PC-3 (cell line): ENCODE data around the gene FAR1. TPM values are rescaled to one million over a fixed set of nuclear protein-coding genes. Genes with fewer than 3 reads are reported as not detected.

ENCODE experiments used
- ATAC-seq: fragments of 200-7000 bp; cut with Tn5 transposase; 2 replicates; pipeline ENCODE4 v1.9.1; 2020; ENCODE audit warnings: mild to moderate bottlenecking, moderate library complexity
- BruUV-seq: library from RNA; stranded (reverse); fragments of 400-500 nt; replicated peaks from 2 replicates; lab custom pipeline; 2021; lab: Mats Ljungman, UMichigan
- CTCF ChIA-PET: fragments of 300-600 bp; sonication (Branson Sonifier 250); formaldehyde crosslinking; loops from one replicate; lab custom pipeline; 2022; ENCODE audit warnings: antibody characterized with exemption; lab: Charles Lee
- POLR2A ChIA-PET: fragments of 300-600 bp; sonication (Branson Sonifier 250); formaldehyde crosslinking; loops from one replicate; lab custom pipeline; 2022; ENCODE audit warnings: antibody characterized with exemption; ENCODE audit not compliant: unreplicated experiment; lab: Charles Lee
- DNase-seq: peaks from one replicate; pipeline ENCODE4 v3.0.0-alpha.2; 2015
- H2AFZ ChIP-seq: fragments of 300-600 bp; sonication (generic); 2 replicates; pipeline ENCODE4 v1.6.0; 2016; ENCODE audit warnings: antibody characterized with exemption, low read length
- H3F3A ChIP-seq: fragments of 300-600 bp; sonication (generic); one replicate; pipeline ENCODE4 v1.6.0; 2017; ENCODE audit warnings: antibody characterized with exemption, low read length, control low read depth, mild to moderate bottlenecking; ENCODE audit not compliant: unreplicated experiment
- H3K27ac ChIP-seq: fragments of 300-600 bp; sonication (generic); 2 replicates; pipeline ENCODE4 v1.5.1; 2016; ENCODE audit warnings: mild to moderate bottlenecking, low read length
- H3K27me3 ChIP-seq: fragments of 300-600 bp; sonication (generic); 2 replicates; pipeline ENCODE4 v1.6.1; 2016; ENCODE audit warnings: low read length, mixed read lengths
- H3K36me3 ChIP-seq: fragments of 300-600 bp; sonication (generic); 2 replicates; pipeline ENCODE4 v1.6.1; 2016; ENCODE audit warnings: low read depth, mixed run types, low read length, mixed read lengths
- H3K4me1 ChIP-seq: fragments of 300-600 bp; sonication (generic); 2 replicates; pipeline ENCODE4 v1.5.1; 2016; ENCODE audit warnings: low read length; ENCODE audit not compliant: insufficient read depth
- H3K4me2 ChIP-seq: fragments of 300-600 bp; sonication (generic); 2 replicates; pipeline ENCODE4 v1.6.0; 2016; ENCODE audit warnings: low read length
- H3K4me3 ChIP-seq: fragments of 300-600 bp; sonication (generic); 2 replicates; pipeline ENCODE4 v1.5.1; 2016; ENCODE audit warnings: mild to moderate bottlenecking, low read length, mixed read lengths
- H3K79me2 ChIP-seq: fragments of 300-600 bp; sonication (generic); 2 replicates; pipeline ENCODE4 v1.6.1; 2017; ENCODE audit warnings: low read length, mixed read lengths
- H3K9ac ChIP-seq: fragments of 300-600 bp; sonication (generic); 2 replicates; pipeline ENCODE4 v1.6.0; 2016; ENCODE audit warnings: mild to moderate bottlenecking, low read length
- H3K9me2 ChIP-seq: fragments of 300-600 bp; sonication (generic); replicated peaks from 2 replicates; pipeline ENCODE4 v1.6.1; 2016; ENCODE audit warnings: mixed run types, low read length, mixed read lengths
- H3K9me3 ChIP-seq: fragments of 300-600 bp; sonication (generic); 2 replicates; pipeline ENCODE4 v1.6.1; 2016; ENCODE audit warnings: low read length, mixed read lengths
- H4K20me1 ChIP-seq: fragments of 300-600 bp; sonication (generic); 2 replicates; pipeline ENCODE4 v1.6.1; 2016; ENCODE audit warnings: low read length, mixed read lengths
- CTCF ChIP-seq: fragments of 300-600 bp; sonication (generic); conservative IDR thresholded peaks from 2 replicates; pipeline ENCODE4 v1.5.1; 2017; ENCODE audit warnings: antibody characterized with exemption, low read depth, mild to moderate bottlenecking, low read length
- EZH2 ChIP-seq: fragments of 300-600 bp; sonication (generic); IDR thresholded peaks from one replicate; pipeline ENCODE4 v1.6.1; 2017; ENCODE audit warnings: antibody characterized with exemption, mild to moderate bottlenecking, low read length; ENCODE audit not compliant: unreplicated experiment
- EZH2phosphoT487 ChIP-seq: fragments of 300-600 bp; sonication (generic); IDR thresholded peaks from 2 replicates; pipeline ENCODE4 v1.6.1; 2018; ENCODE audit warnings: mild to moderate bottlenecking, antibody characterized with exemption, low read length, borderline replicate concordance
- intact Hi-C: fragments of 100-400 bp; cut with micrococcal nuclease; formaldehyde crosslinking; loops from 2 replicates; pipeline ENCODE4 v1.9.0; 2023
- total RNA-seq: library from RNA; depleted of rRNA; stranded (reverse); fragments of >200 nt; gene quantifications from 2 replicates; pipeline ENCODE4 v1.2.3, GENCODE V29; 2014

FAR1 gene
- total RNA-seq, 1 experiment from 2014 or later, result 45.6 TPM

DNA sequence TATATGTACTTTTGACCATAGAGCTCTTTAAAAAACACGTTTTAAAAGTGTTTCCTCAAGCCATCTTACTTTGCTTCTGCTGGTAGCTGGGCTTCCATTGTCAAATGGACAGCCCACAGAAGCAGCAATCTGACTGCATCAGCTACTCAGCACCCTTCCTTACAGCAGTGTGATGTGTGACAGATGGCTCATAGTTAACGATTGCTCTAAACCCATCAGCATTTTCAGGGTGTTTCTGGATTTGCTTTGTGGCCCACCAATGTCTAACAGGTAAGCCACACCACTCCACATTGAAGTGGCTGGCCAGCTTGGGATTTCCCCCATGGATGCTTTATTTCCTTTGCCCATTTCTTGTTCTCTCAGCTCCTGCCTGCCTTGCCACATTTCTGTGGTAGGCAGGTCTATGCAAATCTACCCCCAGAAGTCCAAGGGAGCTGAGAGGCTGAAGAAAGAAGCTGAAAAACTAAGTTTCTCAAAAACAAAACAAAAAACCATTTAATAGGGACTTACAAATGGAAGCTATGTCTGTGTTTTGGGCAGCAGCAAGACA, 7.3 kb upstream of the FAR1 start:
- no peaks in the 10 kb centered on the region for H3K9me2 ChIP-seq
- no peaks in the 10 kb centered on the region for H3K79me2 ChIP-seq
- no peak overlapping the region for H3K4me3 ChIP-seq
- H3K36me3 ChIP-seq, result no peaks in the 10 kb centered on the region
- no peaks in the 10 kb centered on the region for H3F3A ChIP-seq
- TF ChIP-seq CTCF, result no peak
- no peak for ATAC-seq
- H3K4me2 ChIP-seq, result no peak overlapping the region
- H4K20me1 ChIP-seq, result no peaks in the 10 kb centered on the region
- peaks cover 12% of the 10 kb centered on the region for H3K4me1 ChIP-seq
- no peak overlapping the region for H2AFZ ChIP-seq
- H3K27me3 ChIP-seq, result no peaks in the 10 kb centered on the region
- H3K9ac ChIP-seq, result no peak overlapping the region
- BruUV-seq, result no TSS peak
- intact Hi-C loops, result loop anchor here (10.0 kb wide), 3 partner anchors 196 to 386 kb away; partner anchors contain the start of genes BMAL1 and BTBD10
- no peak for DNase-seq
- ChIA-PET POLR2A (no interaction called here), CTCF (interaction anchor here (0.5 kb wide), 1 partner anchor 175 kb away, joined by 11 read pairs; no protein-coding TSS in a partner anchor)
- H3K9me3 ChIP-seq, result peaks cover 7% of the 10 kb centered on the region; the same call in 1 of the 2 replicates
- H3K27ac ChIP-seq, result no peak overlapping the region

DNA sequence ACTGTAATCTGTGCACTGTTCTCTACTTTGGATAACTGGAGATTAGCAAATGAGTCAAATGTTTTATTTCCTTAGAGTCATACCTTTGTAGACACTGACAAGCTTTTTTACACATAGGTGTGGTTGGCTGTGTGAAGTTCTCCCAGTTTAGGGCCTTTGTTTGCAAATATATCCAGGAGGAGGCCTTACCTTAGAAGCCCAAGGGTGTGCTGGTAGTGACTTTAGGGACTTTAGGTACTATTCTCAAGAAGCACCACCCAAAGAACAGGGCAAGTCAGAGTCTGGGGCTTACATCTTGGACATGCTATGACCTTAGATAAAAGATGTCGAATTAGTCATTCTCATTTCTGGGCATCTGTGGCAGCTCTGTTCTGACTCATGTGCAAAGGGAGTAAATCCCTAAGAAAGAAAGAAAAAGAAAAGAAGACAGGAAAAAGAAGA, 4.8 kb upstream of the FAR1 start:
- H4K20me1 ChIP-seq, result no peaks in the 10 kb centered on the region
- peaks cover 1% of the 10 kb centered on the region; the same call in 1 of the 2 replicates for H3K79me2 ChIP-seq
- H2AFZ ChIP-seq, result no peak overlapping the region
- CTCF ChIA-PET, result no interaction called here
- no peaks in the 10 kb centered on the region for H3K27me3 ChIP-seq
- intact Hi-C loops, result loop anchor here (10.0 kb wide), 3 partner anchors 199 to 389 kb away; partner anchors contain the start of genes BMAL1 and BTBD10
- no peak overlapping the region for H3K9ac ChIP-seq
- peaks cover 18% of the 10 kb centered on the region for H3K4me1 ChIP-seq
- H3K36me3 ChIP-seq, result no peaks in the 10 kb centered on the region
- peak; percentile 33 for ATAC-seq
- peaks cover 6% of the 10 kb centered on the region; the same call in 1 of the 2 replicates for H3K9me3 ChIP-seq
- 0 out of 2 replicates have a peak overlapping the region, but pooled peaks have one; percentile 5 for H3K4me2 ChIP-seq
- no peaks in the 10 kb centered on the region for H3F3A ChIP-seq
- TF ChIP-seq EZH2 (no peak), EZH2phosphoT487 (no peak), CTCF (no peak)
- H3K4me3 ChIP-seq, result no peak overlapping the region
- peak overlapping the region; percentile 48 for H3K27ac ChIP-seq
- peak; percentile 44 for DNase-seq
- H3K9me2 ChIP-seq, result no peaks in the 10 kb centered on the region
- POLR2A ChIA-PET, result no interaction called here
- no TSS peak for BruUV-seq

- Histone ChIP-seq H3K4me3 (no peak overlapping the region), H3K9me3 (no peaks in the 10 kb centered on the region), H3K27ac (peak overlapping the region; percentile 48), H3K4me2 (no peak overlapping the region), H3K9ac (no peak overlapping the region), H3K36me3 (no peaks in the 10 kb centered on the region), H3K4me1 (peaks cover 18% of the 10 kb centered on the region), H3K79me2 (peaks cover 8% of the 10 kb centered on the region), H4K20me1 (no peaks in the 10 kb centered on the region), H3K9me2 (no peaks in the 10 kb centered on the region), H2AFZ (no peak overlapping the region), H3K27me3 (no peaks in the 10 kb centered on the region), H3F3A (no peaks in the 10 kb centered on the region)
- ChIA-PET POLR2A (no interaction called here), CTCF (no interaction called here)
- no TSS peak for BruUV-seq
- DNase-seq (no peak), ATAC-seq (no peak)
- intact Hi-C loops, result loop anchor here (10.0 kb wide), 3 partner anchors 200 to 390 kb away; partner anchors contain the start of genes BMAL1 and BTBD10
- no peak for TF ChIP-seq CTCF
- TF ChIP-seq EZH2phosphoT487, result no peak
- TF ChIP-seq EZH2, result no peak
Measured at GRCh38 chr11:13664351-13664750, 4.1 kb upstream of the FAR1 start.
